DMS79 (cell line): Measurements from ENCODE around the gene IGF2R.
A peak's percentile ranks its signal among the peaks of the same experiment; 100 is the strongest.

Experiments
- DNase-seq: peaks from one replicate; lab custom pipeline; 2025; lab: John Stamatoyannopoulos, UW

IGF2R gene

GRCh38 chr6:160044687-160045086 is 75.8 kb downstream of the IGF2R start:
- no peak for DNase-seq

- DNase-seq = no peak
These were observed 79.6 kb downstream of the IGF2R start for GRCh38 chr6:160048471-160048870.

- no peak for DNase-seq
These were observed 80.5 kb downstream of the IGF2R start for GRCh38 chr6:160049346-160049745.

GRCh38 chr6:160050022-160050421 is 81.1 kb downstream of the IGF2R start:
- DNase-seq = no peak

- no peak for DNase-seq
These were observed 82.5 kb downstream of the IGF2R start for GRCh38 chr6:160051390-160051789.

- no peak for DNase-seq
These were observed 85.4 kb downstream of the IGF2R start for GRCh38 chr6:160054271-160054670.

- no peak for DNase-seq
These were observed 86.0 kb downstream of the IGF2R start for GRCh38 chr6:160054913-160055312.

- DNase-seq = peak; percentile 50
These were observed 86.5 kb downstream of the IGF2R start for GRCh38 chr6:160055378-160055777.

GRCh38 chr6:160055813-160056212 is 86.9 kb downstream of the IGF2R start:
- DNase-seq = no peak

GRCh38 chr6:160057080-160057479 is 88.2 kb downstream of the IGF2R start:
- no peak for DNase-seq

GRCh38 chr6:160058603-160059215 is 89.8 kb downstream of the IGF2R start:
- no peak for DNase-seq

GRCh38 chr6:160060221-160060620 is 91.3 kb downstream of the IGF2R start:
- DNase-seq = no peak

- DNase-seq = no peak
These were observed 92.1 kb downstream of the IGF2R start for GRCh38 chr6:160060920-160061447.

- no peak for DNase-seq
These were observed 95.0 kb downstream of the IGF2R start for GRCh38 chr6:160063771-160064413.

GRCh38 chr6:160065200-160065599 is 96.3 kb downstream of the IGF2R start:
- no peak for DNase-seq

- no peak for DNase-seq
These were observed 98.7 kb downstream of the IGF2R start for GRCh38 chr6:160067564-160067963.

- no peak for DNase-seq
These were observed 99.5 kb downstream of the IGF2R start for GRCh38 chr6:160068346-160068745.

- DNase-seq = no peak
These were observed 100.2 kb downstream of the IGF2R start for GRCh38 chr6:160069050-160069454.

GRCh38 chr6:160069459-160069858 is 100.6 kb downstream of the IGF2R start:
- DNase-seq = no peak

- DNase-seq = no peak
These were observed 101.5 kb downstream of the IGF2R start for GRCh38 chr6:160070427-160070826.

GRCh38 chr6:160070831-160071230 is 101.9 kb downstream of the IGF2R start:
- no peak for DNase-seq

- no peak for DNase-seq
These were observed 103.2 kb downstream of the IGF2R start for GRCh38 chr6:160071805-160072690.

GRCh38 chr6:160073272-160073671 is 104.4 kb downstream of the IGF2R start:
- DNase-seq = no peak
